ENCODE results near the gene SIGLEC9.

The SIGLEC9 gene

DNA sequence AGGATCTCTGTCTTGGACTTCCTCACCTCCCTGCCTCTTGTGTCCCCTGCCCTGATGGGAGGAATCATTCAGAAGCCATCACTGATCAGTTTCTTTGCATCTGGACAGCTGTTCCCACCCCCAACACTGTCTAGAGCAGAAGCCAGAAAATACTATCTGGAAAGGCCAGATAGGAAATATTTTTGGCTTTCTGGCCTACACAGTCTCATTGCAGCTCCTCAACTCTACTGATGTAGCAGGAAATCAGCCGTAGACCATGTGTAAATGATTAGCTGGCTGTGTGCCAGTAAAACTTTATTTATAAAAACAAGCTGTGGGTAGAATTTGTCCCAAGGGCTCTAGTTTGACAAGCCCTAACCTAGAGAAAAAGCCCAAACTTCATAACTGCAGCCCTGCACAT, 23.0 kb downstream of the SIGLEC9 start:
- DNase-seq, result no peak

- no peak for DNase-seq
Observed at GRCh38 chr19:51148580-51148979, 23.9 kb downstream of the SIGLEC9 start.

GRCh38 chr19:51150627-51151026, 25.9 kb downstream of the SIGLEC9 start:
- no peak for DNase-seq

DNA sequence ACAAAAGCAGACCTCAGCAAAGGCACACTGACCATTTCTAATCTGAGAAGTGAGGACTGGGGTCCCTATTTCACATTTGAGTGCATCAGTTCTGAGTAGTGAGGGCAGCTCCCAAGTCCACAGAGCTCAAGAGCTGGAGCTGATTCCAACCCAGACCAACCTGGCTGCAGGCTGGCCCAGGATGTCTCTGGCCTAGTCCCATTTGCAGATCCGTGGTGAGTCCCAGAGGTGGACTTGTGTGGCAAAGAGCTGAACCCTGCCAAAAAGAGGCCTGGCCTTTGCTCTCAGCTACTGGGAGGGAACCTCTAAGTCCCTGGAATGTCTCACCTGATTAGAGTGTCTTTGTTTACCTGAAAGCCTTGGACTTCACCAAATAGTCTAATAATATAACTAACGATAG, 32.0 kb downstream of the SIGLEC9 start:
- DNase-seq, result no peak

DNA sequence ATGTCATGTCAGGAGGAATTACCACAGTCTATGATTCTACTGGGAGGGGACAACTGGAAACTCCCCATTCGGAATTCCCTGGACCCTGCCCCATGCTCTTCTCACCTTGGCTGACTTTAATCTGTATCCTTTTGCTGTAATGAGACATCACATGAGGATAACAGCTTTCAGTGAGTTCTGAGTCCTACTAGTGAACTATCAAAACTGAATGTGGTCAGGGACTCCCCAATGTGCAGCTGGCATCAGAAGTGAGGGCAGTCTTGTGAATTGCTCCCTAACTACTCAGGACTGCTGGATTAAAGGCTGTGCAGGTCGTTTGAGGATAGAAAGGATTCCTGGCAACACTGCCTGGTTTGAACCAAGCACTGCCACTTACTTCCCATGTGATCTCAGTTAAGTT, 32.6 kb downstream of the SIGLEC9 start:
- no peak for DNase-seq

DNA sequence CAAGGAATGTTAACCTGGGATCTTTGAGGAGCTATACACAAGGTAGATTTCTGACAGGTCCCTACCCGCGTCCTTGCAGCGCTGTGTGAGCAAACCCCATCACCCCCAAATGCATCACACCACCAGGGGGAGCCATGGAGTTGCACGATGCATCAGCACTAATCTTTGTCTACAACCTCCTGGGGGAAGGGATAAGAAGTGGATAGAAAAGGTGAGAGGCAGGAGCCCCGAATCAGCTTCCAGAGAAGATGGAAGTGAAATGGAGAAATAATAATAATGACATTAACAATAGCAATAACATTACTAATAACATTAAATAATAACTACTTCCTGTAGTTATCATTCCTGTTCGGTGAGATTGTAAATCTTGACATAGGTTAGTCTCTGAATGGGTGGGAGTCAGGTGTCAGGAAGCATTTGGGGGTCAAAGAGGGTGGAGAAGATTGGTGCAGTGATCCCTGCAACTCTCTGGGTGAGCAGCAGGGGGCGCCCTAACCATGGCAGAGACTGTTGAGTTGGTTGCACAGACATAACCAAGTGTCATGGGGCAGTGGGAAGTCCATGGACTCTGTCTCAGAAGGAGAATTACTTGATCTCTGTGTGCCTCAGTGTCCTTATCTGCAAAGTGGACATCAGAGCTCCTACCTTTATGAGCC, 33.9 kb downstream of the SIGLEC9 start:
- DNase-seq, result no peak

GRCh38 chr19:51159656-51160055, 35.0 kb downstream of the SIGLEC9 start:
- no peak for DNase-seq

- no peak for DNase-seq
Observed at GRCh38 chr19:51161266-51161665, 36.6 kb downstream of the SIGLEC9 start.

GRCh38 chr19:51161867-51162496, 37.3 kb downstream of the SIGLEC9 start:
- DNase-seq, result no peak

- DNase-seq, result no peak
Observed at GRCh38 chr19:51163257-51163656, 38.6 kb downstream of the SIGLEC9 start.

DNA sequence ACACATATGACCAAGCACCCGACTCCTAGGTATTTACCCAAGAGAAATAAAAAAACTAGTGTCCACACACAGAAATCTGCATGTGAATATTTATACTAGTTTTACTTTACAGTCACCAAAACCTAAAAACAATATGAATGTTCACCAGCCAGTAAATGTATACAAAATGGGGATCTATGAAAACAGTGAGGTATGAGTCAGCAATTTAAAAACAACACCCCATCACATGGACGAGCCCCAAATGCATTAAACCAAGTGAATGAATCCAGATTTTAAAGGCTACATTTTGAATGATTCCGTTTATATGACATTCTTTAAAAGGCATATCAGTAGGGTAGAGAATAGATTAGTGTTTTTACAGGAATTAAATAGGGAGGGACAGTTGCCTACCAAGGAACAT, 39.5 kb downstream of the SIGLEC9 start:
- no peak for DNase-seq

- no peak for DNase-seq
Observed at GRCh38 chr19:51166846-51167490, 42.3 kb downstream of the SIGLEC9 start.

DNA sequence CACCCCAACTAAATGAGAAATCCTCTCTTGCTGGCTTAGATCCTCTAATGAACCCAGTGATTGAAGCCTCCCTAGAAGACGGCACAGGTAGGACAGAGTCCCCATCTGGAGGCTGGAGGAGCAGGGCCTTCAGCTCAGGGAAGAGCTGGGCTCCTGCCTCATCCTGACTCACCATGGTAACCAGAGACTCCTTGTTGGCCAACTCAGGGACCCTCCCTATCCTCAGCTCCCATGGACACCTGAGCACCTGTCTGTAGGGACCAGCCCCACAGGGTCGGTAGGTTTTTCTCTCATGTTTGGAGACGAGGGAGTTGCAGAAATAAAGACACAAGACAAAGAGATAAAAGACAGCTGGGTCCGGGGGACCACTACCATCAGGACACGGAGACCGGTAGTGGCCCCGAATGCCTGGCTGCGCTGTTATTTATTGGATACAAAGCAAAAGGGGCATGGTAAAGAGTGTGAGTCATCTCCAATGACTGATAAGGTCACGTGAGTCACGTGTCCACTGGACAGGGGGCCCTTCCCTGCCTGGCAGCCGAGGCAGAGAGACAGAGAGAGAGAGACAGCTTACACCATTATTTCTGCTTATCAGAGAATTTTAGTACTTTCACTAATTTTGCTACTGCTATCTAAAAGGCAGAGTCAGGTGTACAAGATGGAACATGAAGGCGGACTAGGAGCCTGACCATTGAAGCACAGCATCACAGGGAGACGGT, 44.0 kb downstream of the SIGLEC9 start:
- DNase-seq, result no peak

DNA sequence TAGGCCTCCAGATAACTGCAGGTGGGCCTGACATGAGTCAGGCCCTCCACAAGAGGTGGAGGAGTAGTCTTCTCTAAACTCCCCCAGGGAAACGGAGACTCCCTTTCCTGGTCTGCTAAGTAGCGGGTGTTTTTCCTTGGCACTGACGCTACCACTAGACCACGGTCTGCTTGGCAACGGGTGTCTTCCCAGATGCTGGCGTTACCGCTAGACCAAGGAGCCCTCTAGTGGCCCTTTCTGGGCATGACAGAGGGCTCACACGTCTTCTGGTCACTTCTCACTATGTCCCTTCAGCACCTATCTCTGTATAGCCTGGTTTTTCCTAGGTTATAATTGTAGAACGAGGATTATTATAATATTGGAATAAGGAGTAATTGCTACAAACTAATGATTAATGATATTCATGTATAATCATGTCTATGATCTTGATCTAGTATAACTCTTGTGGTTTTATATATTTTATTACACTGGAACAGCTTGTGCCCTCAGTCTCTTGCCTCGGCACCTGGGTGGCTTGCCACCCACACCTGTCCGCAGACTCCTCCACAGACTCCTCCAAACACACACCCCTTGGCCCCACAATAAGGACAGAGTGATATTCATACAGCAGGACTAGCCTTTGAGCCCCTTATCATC, 44.7 kb downstream of the SIGLEC9 start:
- peak; percentile 51 for DNase-seq

- DNase-seq, result no peak
Observed at GRCh38 chr19:51172223-51172622, 47.5 kb downstream of the SIGLEC9 start.

GRCh38 chr19:51173681-51174080, 49.0 kb downstream of the SIGLEC9 start:
- DNase-seq, result no peak

DNA sequence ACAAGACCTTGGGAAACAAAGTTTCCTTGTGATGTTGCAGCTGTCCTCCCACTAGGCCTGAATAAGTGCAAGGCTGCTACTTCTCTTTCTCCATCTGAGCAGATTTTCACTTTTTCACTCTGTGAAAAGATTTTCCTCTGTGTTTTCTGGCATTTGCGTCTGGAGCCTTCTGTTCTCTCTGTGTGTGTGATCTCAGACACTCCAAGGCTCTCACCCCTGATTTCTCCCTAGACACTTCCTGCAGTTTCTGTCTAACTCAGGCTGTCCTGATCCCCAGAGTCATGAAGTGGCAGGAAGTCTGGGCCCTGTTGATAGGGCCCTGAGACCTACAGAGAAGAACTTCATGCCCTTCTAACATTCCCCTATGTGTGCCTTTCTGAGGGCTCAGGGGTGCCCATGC, 54.5 kb downstream of the SIGLEC9 start:
- DNase-seq, result no peak
